Activated naive CD4-positive, alpha-beta T cell treated with anti-CD3 and anti-CD28 coated beads, Interleukin-2, amount 50 U/mL, for 16 hours (primary cell): Measurements from ENCODE around the gene FER1L5.
"Not testable (repeated sequence)": the region's sequence is repeated elsewhere in the genome, so short reads cannot be mapped to it uniquely, and the experiment has no call there.

Experiments used
- DNase-seq: peaks from one replicate; pipeline ENCODE4 v3.0.0-alpha.2; 2020

Gene FER1L5

DNA sequence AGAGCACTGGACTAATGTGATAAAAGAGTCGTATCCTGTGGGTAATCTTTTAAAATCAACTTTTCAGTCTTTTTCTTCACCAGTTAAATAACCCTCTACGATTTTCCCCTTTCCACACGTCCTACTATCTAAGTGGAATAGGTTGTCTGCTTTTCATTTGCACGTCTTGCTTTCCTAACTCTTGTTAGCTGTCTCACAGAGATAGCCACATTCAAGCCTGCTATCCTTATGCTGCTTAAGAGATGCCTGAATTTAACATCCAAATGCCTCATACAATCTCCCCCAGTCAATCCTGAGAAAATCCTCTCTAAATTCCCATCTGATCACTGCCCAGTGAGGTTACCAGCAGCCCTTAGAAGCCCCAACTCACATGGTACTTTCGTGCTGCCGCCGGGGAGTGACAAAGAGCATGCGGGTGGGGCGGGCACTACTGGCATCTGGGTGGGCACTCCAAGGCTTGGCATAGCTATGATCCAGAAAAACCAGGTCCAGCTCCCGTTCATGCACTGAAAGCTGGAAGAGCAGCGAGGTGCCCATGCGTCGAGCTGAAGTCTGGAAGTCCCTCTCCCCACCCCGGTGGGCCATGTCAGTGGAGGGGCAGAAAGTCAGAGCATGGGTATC is 5.9 kb upstream of the FER1L5 start:
- no peak for DNase-seq

DNA sequence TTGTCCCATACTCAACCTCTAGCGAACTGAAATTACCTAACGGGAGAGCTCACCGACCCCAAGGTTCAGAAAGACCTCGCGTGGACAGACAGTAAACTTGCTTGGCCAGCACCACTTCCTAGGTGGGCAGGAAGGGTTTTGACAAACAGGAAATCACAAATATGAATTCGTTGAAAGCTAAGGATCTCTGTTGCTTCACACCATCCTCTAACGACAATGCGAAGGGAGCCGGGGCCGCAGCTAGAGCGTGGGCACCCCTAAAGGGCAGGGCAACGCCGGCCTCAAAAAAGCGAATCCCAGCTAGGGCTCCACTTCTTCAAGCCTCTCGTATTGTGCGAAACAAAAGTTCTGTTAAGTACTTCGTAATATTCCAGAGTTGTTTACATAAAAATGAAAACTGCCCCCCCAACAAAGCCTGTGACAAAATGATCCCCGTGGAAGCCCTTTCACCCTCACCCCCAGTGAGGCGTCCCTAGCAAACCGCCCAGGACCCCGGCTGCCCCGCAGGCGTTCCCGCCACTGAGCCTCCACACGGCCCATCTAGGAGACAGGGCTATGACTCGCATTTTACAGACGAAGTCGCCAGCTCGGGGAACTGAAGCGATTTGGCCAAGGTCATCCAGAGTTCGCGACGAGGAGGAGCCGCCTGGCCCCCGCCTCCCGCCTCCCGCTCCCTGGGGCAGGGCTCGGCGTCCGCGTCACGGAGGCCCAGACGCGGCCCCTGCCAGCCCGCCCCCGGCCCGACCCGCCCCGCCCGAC is 5.0 kb upstream of the FER1L5 start:
- peak; percentile 77 for DNase-seq

DNA sequence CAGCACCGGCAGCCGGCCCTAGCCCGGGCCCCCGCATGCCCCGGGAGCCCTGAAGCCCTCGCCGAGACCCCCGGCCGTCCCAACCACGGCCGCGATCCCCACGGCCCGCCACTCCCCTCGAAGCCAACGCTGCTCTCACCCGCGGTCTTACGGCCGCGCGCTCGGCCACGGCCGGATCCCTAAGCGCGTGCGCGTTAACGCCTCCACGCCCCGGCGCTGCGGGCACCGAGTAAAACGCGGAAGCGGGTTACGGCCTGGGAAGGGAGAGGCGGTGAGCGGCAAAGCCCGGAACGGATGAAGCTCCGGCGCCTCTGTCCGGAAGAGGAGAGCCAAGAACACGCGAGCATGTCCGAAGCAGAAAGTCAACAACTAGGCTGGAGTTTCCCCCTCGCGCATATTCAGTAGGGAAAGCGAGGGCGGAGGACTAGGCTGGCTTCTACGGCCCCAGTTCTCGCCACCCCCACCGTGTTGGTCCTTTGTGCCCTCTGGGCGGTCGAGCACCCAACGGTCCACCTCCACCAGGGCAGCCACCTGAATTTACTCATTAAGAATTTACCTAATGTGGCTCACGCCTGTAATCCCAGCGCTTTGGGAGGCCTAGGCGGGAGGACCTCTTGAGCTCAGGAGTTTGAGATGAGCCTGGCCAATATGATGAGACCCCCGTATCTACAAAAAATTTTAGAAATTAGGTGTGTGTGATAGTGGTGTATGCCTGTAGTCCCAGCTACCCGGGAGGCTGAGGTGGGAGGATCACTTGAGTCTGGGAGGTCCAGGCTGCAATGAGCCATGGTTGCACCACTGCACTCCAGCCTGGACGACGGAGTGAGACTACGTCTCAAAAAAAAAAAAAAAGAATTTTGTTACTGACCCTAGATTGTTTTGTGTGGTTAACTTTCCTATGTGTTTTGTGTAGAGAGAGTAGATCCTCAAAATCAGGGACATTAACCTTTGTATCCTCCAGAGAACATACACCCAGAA is 4.1 kb upstream of the FER1L5 start, which contains the start of gene KANSL3:
TSS of gene KANSL3 (minus strand) at position 169 of the 978 bp plus-strand sequence. CDS start 1,177 bp downstream, outside the sequence.
- DNase-seq, result peak; percentile 84

DNA sequence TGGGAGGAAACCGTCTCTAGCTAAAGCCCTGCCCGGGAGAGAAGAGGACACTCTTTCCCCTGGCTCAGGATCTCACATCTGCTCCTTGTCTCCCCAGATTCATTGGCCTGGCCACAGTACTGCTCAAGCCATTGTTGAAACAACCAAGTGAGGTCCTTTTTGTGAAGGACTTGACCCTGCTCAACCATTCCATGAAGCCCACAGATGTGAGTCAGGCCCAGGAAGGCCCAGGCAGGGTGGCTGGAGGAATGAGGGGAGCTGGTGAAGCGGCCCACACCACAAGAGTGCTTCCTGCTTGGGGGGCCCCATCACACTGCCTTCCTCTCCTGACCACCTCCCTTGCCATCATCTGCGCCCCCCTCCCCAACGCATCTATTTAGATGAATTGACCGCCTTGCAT is 5.1 kb downstream of the FER1L5 start:
- DNase-seq, result no peak

DNA sequence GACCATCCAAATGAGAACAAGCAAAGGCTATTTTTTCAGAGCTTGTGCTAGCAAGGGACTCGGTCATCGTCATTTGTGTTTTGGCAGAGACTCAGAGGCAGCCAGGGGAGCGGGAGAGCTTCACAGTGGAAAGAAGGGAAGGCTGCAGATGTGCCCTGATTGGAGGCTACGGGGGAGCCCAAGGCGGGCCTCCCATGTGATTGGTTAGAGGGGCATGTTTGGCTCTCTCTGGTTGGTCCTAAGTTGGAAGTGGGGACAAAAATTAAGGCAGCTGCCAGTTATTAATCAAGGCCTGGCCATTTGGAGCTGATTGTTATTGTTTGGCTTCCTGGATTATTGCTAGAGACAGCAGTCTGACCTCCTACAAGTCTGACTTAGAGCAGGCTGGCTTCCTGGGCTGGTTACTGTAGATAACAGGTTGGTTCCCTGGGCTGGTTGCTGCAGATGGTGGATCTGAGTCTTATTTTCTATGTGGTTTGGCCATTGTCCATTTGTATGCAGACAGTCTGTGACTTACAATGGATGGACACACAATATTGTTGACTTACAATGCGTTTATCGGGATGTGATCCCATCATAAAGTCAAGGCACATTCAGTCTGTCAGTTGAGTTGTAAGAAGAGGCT is 5.9 kb downstream of the FER1L5 start:
- DNase-seq, result no peak

DNA sequence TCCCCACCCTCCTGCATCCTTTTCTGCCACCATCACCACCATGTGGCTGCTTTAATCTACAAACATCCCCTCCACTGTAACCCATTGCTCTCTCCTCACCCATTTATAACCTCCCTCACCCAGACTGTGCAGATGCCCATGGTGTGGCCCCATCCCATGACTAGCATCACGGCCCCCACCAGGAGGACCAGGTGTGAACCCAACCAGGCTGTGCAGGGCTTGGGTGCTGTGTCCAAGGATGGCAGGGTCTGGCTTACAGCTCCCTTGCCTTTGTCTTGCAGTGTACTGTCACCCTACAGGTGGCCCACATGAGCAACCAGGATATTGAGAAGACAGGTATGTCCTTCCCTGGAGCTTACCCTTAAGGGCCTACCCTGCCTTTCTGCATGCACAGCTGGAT is 6.8 kb downstream of the FER1L5 start:
- no peak for DNase-seq

DNA sequence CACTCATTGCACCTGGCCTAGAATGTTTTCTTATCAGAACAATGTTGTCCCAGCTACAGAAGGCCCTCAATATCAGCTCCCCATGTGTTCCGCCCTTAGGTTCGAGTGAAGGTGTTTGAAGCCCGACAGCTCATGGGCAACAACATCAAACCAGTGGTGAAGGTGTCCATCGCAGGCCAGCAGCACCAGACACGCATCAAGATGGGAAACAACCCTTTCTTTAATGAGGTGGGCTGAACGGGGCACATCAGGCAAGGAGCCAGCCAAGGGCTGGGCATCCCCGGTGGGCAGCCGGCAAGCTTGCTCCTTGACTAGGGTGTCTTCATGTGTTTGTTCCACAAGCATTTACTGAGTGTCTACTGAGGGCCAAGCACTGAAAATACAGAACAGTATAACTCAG is 9.2 kb downstream of the FER1L5 start:
- no peak for DNase-seq

DNA sequence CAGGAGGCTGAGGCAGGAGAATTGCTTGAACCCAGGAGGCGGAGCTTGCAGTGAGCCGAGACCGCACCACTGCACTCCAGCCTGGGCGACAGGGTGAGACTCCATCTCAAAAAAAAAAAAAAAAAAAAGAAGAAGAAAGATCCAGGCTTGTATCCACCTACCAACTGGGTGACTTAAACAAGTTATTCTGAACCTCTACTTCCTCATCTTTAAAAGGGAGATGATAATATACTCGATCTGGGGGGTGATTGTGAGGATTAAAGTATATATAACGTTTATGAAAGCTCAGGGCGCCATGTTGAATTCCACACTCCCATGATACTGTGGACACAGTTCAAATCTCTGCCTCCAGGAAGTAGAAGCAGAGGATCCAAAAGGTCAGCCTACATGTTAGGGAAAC is 12.2 kb downstream of the FER1L5 start:
- DNase-seq, result not testable (repeated sequence)

DNA sequence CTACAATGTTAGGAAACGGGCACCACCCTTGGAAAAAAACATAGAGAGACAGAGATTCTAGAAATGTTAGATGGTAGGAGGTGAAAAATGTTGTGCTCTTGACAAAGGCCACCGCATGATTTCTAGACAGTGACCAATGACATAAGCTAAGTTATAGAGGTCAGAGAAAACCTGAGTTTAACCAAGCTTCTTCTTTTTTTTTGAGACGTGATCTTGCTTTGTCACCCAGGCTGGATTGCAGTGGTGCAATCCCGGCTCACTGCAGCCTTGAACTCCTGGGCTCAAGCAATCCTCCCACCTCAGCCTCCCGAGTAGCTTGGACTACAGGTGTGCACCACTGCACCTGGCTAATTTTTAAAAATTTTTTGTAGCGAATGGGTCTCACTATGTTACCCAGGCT is 13.0 kb downstream of the FER1L5 start:
- no peak for DNase-seq

DNA sequence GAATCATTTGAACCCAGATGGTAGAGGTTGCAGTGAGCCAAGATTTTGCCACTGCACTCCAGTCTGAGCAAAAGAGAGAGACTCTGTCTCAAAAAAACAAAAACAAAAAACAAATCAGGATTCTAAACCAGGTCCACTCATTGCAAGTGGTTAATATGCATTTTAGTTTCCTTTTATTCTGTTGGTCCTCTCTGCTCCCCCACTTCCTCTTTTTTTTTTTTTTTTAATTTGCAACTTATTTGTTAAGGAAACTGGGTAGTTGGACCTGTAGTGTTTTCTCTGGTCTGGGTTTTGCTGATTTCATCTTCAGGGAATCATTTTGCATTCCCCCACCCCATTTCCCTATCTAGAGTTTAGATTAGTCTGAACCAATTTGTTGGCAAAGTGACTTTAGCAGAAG is 14.0 kb downstream of the FER1L5 start:
- no peak for DNase-seq

DNA sequence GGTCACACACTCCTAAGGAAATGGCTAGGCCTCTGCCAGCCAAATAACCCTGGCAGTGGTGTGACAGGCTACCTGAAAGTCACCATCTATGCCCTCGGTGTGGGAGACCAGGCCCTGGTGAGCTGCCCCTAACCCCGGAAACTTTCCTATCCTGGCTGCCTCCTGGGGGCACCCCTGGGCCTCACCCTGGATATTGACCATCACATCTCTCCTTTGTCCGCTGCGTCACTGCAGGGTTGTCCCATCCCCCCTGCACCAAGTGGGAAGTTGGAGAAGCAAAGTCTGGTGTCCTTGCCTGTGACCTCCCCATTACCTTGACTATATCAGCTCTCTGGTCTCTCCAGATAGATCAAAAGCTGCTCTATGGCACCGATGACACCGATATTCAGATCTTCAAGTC is 18.8 kb downstream of the FER1L5 start:
- no peak for DNase-seq

DNA sequence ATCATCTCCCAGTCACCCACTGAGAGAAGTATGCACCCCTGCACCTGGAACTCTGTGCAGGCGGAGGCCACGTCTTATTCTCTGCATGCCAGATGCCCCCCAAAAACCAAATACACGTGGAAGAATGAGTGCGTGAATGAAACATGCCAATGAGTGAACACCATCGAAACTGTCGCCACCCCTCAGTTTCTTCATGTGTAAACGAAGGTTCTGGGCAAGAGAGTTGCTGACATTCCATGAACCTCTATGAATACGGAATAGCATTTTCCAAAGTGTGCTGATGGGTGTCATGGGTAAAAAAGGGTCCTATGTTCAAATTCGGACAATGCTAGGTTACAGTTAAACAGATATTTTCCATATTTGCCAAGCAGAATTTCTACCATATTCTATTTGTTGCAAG is 19.8 kb downstream of the FER1L5 start:
- no peak for DNase-seq

DNA sequence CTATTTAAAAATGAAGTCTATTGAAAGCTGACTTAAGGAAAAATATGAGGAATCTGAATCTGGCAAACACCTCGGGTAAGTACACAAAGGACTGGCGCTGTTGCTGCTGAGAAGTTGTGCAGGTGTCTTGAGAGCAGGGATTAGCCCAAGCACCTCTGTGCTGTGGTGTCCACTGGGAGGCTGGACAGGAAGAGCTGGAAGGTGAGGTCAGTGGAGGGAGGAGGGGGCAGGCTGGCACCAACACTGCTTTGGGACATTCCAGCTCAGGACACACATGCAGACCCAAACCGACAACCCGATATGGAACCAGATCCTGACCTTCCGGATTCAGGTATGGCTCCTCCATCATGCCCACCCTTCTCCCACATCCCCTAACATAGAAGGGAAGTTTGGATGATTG is 20.6 kb downstream of the FER1L5 start:
- DNase-seq, result no peak

DNA sequence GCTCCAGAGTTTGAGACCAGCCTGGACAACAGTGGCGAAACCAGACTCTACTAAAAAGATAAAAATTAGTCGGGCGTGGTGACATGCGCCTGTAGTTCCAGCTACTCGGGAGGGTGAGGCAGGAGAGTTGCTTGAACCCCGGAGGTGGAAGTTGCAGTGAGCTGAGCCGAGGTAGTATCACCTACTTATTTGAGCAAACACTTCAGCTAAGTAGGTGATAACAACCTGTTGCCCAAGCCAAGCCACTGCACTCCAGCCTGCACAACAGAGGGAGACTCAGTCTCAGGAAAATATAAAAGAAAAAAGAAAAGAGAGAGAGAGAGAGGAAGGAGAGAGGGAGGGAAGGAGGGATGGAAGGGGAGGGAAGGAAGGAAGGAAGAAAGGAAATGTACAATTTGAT is 21.3 kb downstream of the FER1L5 start:
- no peak for DNase-seq

DNA sequence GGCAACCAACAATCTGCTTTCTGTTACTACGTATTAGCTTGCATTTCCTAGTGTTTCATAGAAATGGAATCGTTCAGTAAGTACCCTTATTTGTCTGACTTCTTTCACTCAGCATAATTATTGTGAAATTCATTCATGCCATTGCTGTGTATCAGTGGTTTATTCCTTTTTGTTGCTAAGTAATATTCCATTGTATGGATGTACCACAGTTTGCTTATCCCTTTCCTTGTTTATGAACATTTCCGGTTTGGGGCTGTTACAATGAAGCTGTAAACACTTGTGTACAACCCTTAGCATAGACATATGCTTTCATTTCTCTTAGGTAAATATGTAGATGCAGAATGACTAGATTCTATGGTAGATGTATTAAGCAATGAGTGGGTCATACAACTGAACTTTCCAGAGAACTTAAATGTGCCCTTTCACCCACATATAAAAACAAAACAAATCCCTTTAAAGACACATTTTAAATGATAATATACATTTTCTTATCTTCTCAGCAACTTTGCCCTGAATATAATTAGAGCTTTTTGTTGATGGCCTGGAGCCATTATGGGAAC is 21.9 kb downstream of the FER1L5 start:
- DNase-seq, result no peak

DNA sequence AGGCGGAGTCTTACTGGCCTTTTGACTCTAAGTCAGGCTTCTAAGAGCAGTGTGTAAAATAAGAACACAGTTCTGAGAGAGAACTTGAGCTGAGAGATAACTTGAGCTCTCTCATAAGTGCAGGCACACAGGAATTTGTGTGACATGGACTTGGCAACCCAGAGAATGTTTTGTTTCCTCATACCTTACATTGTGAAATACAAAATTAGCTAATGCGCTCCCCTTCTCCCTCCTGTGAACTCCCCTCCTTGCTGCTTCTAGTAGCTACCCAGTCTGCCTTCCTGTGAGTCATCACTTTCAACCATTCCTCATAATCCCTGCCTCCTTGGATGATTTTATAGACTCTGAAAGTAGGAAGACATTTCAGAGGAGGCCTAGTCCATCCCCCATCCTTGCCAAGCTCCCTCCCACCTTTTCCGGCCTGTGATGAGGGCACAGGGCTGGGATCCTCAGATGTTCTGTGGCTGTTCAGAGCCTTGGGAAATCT is 22.6 kb downstream of the FER1L5 start:
- no peak for DNase-seq

DNA sequence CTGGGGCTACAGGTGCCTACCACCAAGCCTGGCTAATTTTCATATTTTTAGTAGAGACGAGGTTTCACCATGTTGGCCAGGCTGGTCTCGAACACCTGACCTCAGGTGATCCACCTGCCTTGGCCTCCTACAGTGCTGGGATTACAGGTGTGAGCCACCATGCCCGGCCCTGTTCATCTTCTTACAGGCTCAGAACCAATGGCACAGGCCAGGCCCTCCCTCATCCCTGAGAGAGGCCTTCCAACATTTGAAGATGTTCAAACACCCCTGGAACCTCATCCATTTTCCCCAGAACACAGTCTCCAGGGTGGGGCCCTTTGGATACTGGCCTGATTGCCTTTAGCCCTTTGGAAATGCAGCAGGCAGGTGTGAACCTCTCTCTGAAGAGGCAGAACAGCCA is 23.2 kb downstream of the FER1L5 start:
- not testable (repeated sequence) for DNase-seq

DNA sequence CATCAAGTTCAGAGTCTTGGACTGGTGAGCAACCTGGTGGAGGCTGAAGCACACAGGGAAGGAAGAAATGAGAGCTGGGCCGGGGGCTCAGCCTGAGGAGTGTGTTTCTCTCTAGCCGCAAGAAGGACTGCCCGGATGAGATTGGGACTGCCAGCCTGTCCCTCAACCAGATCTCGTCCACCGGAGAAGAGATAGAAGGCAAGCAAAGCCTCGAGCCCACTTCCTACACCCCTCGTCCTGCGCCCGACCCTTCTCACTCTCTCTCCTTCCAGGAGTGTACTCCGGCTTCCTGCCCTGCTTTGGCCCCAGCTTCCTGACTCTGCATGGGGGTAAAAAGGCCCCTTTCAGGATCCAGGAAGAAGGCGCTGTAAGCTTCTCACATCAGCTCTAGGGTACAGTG is 26.2 kb downstream of the FER1L5 start:
- DNase-seq, result no peak

DNA sequence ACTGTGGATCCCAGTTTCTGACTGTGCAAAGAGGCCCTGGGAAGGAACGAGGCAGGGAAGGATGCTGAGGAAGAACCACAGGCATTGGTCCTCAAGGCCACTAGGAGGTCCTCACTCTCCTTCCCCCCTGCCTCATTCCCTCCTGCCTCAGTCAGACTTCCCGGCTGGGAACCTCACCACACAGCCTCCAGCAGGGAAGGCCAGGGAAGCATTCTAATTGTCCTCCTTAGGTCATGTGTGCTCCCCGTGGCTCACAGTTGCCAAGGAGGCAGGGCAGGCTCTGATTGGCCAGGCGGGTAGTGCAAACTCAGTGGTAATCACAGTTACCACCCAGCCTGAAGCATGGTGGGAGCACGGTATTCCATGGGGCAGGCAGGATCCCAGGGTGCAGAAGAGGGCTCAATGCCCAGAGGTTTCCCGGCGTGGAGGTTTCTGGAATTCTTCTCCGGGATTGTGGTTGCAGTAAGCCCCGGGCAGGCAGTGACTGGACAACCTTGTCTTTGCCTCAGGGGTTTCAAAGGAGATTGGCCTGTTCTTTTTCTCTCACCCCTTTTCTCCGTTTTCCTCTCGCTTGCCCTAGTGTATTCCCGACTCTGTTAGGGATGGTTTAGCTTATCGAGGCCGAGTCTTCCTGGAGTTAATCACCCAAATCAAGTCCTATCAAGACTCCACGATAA is 27.1 kb downstream of the FER1L5 start:
- DNase-seq, result no peak

DNA sequence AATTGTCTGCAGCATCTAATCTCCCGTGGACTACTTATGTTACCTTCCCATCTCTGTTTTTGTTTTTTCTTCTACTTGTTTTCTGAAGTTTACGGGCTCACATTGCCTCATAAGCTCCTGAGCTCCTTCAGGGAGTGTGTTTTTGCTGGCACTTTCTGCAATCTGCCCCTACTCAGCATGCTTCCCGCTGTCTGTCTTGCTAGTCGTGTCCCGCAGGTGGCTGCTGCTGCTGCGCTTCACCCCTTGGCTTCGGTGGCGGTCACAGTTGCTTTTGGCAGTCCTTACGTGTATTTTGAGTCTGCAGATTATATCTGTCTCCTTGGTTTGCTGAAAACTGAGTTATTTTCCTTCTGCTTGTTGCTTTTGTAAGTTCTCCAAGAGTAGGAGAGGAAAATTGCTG is 37.3 kb downstream of the FER1L5 start:
- no peak for DNase-seq

DNA sequence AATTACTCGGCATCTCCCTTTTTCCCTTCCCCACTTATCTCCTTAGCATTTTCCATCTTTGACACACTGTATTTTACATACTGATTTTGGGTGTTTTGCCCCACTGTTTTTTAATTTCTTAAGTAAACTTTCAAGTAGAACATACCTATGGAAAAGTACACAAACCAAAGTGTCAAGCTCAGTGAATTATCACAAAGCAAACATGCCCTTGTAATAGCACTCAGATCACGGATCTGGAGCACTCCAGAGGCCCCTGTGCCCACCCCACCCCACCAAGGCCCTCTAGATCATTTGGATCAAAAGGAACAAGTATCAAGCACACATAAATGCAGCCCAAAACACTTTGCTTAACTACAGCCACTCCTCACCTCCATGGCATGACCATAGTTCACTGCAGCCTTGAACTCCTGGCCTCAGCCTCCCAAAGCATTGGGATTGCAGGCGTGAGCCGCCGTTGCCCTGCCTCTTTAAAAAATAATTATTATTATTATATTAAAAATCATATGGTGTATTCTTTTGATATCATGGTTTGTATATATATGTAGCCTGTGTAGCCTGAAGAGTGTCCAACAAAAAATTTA is 38.1 kb downstream of the FER1L5 start:
- DNase-seq, result no peak

DNA sequence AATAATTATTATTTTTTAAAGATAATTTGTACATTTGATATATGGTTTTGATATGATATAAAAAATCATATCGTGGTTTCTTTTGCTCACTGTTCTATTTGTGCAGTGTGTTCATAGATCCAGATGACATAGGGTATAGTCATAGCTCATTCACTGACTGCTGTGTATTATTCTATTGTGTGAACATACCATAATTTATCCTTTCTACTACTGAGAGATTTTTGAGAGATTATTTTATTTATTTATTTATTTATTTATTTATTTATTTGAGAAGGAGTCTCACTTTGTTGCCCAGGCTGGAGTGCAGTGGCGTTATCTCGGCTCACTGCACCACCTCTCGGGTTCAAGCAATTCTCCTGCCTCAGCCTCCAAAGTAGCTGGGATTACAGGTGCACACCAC is 39.0 kb downstream of the FER1L5 start:
- DNase-seq, result no peak
